GM23338 (cell line): Measurements from ENCODE around the gene SYP.

Source experiments
- CTCF ChIP-seq, 2 experiments: fragments of 200-600 bp in 1 of 2; sonication (generic) in 1 of 2; conservative IDR thresholded peaks; 2 replicates each; pipeline versions ENCODE4 v1.5.1 to v1.6.1; 2016 to 2017; ENCODE audit warnings: antibody characterized with exemption in 2 of 2, low read depth in 2 of 2, mild to moderate bottlenecking in 2 of 2, moderate library complexity in 1 of 2
- EZH2 ChIP-seq: fragments of 200-600 bp; sonication (generic); IDR thresholded peaks from one replicate; pipeline ENCODE4 v1.8.0; 2017; ENCODE audit warnings: antibody characterized with exemption, mild to moderate bottlenecking, low read depth; ENCODE audit not compliant: unreplicated experiment
- JUNB ChIP-seq: IDR thresholded peaks from one replicate; pipeline ENCODE4 v1.6.1; 2016; ENCODE audit warnings: antibody characterized with exemption; ENCODE audit not compliant: unreplicated experiment

GRCh38 chrX:49204017-49204416 lies 4.0 kb upstream of the SYP start:
- TF ChIP-seq JUNB: no peak
- TF ChIP-seq CTCF (conservative IDR thresholded peaks at IDR 0.05; ENCODE audit: low read depth in 2 of 2): no peak
- TF ChIP-seq EZH2: no peak
